Caco-2 (cell line): ENCODE measurements around the gene GJA5. TPM values are rescaled to one million over a fixed set of nuclear protein-coding genes. Genes with fewer than 3 reads are reported as not detected.

ENCODE experiments used
- Bru-seq: library from RNA; stranded (reverse); fragments of 400-500 nt; gene quantifications from one replicate; lab custom pipeline; 2021; lab: Mats Ljungman, UMichigan
- BruChase-seq, 2 experiments: library from RNA; stranded (reverse); fragments of 400-500 nt; gene quantifications; one replicate each; lab custom pipeline; 2021; lab: Mats Ljungman, UMichigan
- BruUV-seq: library from RNA; stranded (reverse); fragments of 400-500 nt; replicated peaks from 2 replicates; lab custom pipeline; 2021; lab: Mats Ljungman, UMichigan
- CTCF ChIA-PET: fragments of 300-600 bp; sonication (Branson Sonifier 250); formaldehyde crosslinking; loops from one replicate; lab custom pipeline; 2022; ENCODE audit warnings: antibody characterized with exemption; lab: Charles Lee
- POLR2A ChIA-PET: fragments of 300-600 bp; sonication (Branson Sonifier 250); formaldehyde crosslinking; loops from one replicate; lab custom pipeline; 2022; ENCODE audit warnings: antibody characterized with exemption; lab: Charles Lee
- DNase-seq, 2 experiments: peaks; one replicate each; pipeline versions ENCODE4 v3.0.0 to v3.0.0-alpha.2; 2020 to 2022
- H3K27me3 ChIP-seq: replicated peaks from 2 replicates; pipeline ENCODE4 v1.6.0; 2011; ENCODE audit warnings: low read length; ENCODE audit not compliant: control insufficient read depth, insufficient read depth
- H3K36me3 ChIP-seq: 2 replicates; pipeline ENCODE4 v1.5.1; 2011; ENCODE audit warnings: low read length; ENCODE audit not compliant: control insufficient read depth, insufficient read depth
- H3K4me1 ChIP-seq: fragments of 250-450 bp; sonication (Bioruptor Pico); 2 replicates; pipeline ENCODE4 v1.5.1; 2020; ENCODE audit warnings: mild to moderate bottlenecking
- H3K4me3 ChIP-seq: 2 replicates; pipeline ENCODE4 v1.5.1; 2011; ENCODE audit warnings: low read depth, mild to moderate bottlenecking, control low read depth, low read length
- H3K9me3 ChIP-seq: fragments of 250-450 bp; sonication (Bioruptor Pico); 2 replicates; pipeline ENCODE4 v1.5.1; 2020; ENCODE audit warnings: mild to moderate bottlenecking, moderate library complexity
- H3K27ac Mint-ChIP-seq: one replicate; pipeline ENCODE4 v1.8.0; 2022; ENCODE audit warnings: mixed read lengths; ENCODE audit not compliant: unreplicated experiment
- H3K27me3 Mint-ChIP-seq: one replicate; pipeline ENCODE4 v1.8.0; 2022; ENCODE audit warnings: mixed read lengths; ENCODE audit not compliant: insufficient read depth, unreplicated experiment
- H3K36me3 Mint-ChIP-seq: one replicate; pipeline ENCODE4 v1.8.0; 2022; ENCODE audit warnings: mild to moderate bottlenecking, mixed read lengths; ENCODE audit not compliant: insufficient read depth, unreplicated experiment
- H3K4me1 Mint-ChIP-seq: one replicate; pipeline ENCODE4 v1.8.0; 2022; ENCODE audit warnings: low read depth, mixed read lengths; ENCODE audit not compliant: unreplicated experiment
- H3K4me3 Mint-ChIP-seq: one replicate; pipeline ENCODE4 v1.8.0; 2022; ENCODE audit warnings: mild to moderate bottlenecking, moderate library complexity, mixed read lengths; ENCODE audit not compliant: unreplicated experiment
- H3K9me3 Mint-ChIP-seq: one replicate; pipeline ENCODE4 v1.8.0; 2022; ENCODE audit warnings: mixed read lengths; ENCODE audit not compliant: unreplicated experiment
- CTCF ChIP-seq, 2 experiments: fragments of 200-600 bp in 1 of 2; IDR thresholded peaks; 1 replicate in 1 of 2; 2 replicates in 1 of 2; pipeline versions ENCODE4 v1.5.1 to v1.8.0; 2011 to 2022; ENCODE audit warnings: antibody characterized with exemption in 1 of 2, control low read depth in 1 of 2, inconsistent platforms in 1 of 2, low read depth in 1 of 2, low read length in 1 of 2, mild to moderate bottlenecking in 1 of 2, moderate library complexity in 1 of 2; ENCODE audit not compliant: insufficient read depth in 1 of 2, severe bottlenecking in 1 of 2, unreplicated experiment in 1 of 2
- intact Hi-C: fragments of 100-400 bp; cut with micrococcal nuclease; formaldehyde crosslinking; loops from one replicate; pipeline ENCODE4 v1.10.0; 2022; ENCODE audit not compliant: unreplicated experiment
- long read RNA-seq: library from polyadenylated mRNA; stranded (forward); transcript quantifications from one replicate; pipeline ENCODE4 v2.0.0, GENCODE V29; 2022
- total RNA-seq: library from RNA; stranded (reverse); gene quantifications from 2 replicates; pipeline ENCODE4 v1.2.3, GENCODE V29; 2022

The GJA5 gene
- 0.51 and 0.75 TPM in 2 replicates for total RNA-seq
- percentile 16 among the genes with signal in this experiment for Bru-seq, nascent RNA
- BruChase-seq, experiment 1, labeled RNA remaining after a 2-hour chase = percentile 32 among the genes with signal in this experiment
- percentile 34 among the genes with signal in this experiment for BruChase-seq, experiment 2, labeled RNA remaining after a 6-hour chase
- long read RNA-seq, partial matches to known transcripts = 0 of 2 reads
- long read RNA-seq, other reads (novel, unspliced or antisense) = 0 of 2 reads

GRCh38 chr1:147760481-147761260, at the start of gene GJA5:
Gene GJA5 (minus strand): TSS chr1:147760602. CDS start chr1:147759238, 1,364 bp downstream.
- Mint-ChIP-seq H3K4me3 (peak within 1 kb of the TSS; percentile 20), H3K27me3 (no peaks in the 10 kb centered on the region), H3K36me3 (no peaks in the 10 kb centered on the region), H3K9me3 (no peaks in the 10 kb centered on the region), H3K4me1 (peaks cover 26% of the 10 kb centered on the region), H3K27ac (peak within 1 kb of the TSS; percentile 35)
- intact Hi-C loops = loop anchor here (5.0 kb wide), 1 partner anchor 47 kb away; no protein-coding TSS in a partner anchor
- ChIA-PET POLR2A (no interaction called here), CTCF (no interaction called here)
- BruUV-seq = no TSS peak
- peak in 1 of 2 experiments; percentile 3 for DNase-seq
- Histone ChIP-seq H3K4me3 (no peak within 1 kb of the TSS), H3K36me3 (no peaks in the 10 kb centered on the region), H3K4me1 (peaks cover 36% of the 10 kb centered on the region), H3K27me3 (no peaks in the 10 kb centered on the region), H3K9me3 (no peaks in the 10 kb centered on the region)
- no peak for TF ChIP-seq CTCF (IDR thresholded peaks at IDR 0.05; ENCODE audit: insufficient read depth in 1 of 2, low read depth in 1 of 2, low read length in 1 of 2, severe bottlenecking in 1 of 2, unreplicated experiment in 1 of 2)

GRCh38 chr1:147809236-147809635, 48.8 kb upstream of the GJA5 start:
- Histone ChIP-seq H3K36me3 (no peaks in the 10 kb centered on the region), H3K4me1 (peaks cover 26% of the 10 kb centered on the region), H3K27me3 (no peaks in the 10 kb centered on the region), H3K4me3 (no peak overlapping the region), H3K9me3 (no peaks in the 10 kb centered on the region)
- Mint-ChIP-seq H3K27me3 (no peaks in the 10 kb centered on the region), H3K36me3 (peaks cover 6% of the 10 kb centered on the region), H3K9me3 (peaks cover 10% of the 10 kb centered on the region), H3K4me1 (peaks cover 21% of the 10 kb centered on the region), H3K27ac (no peak overlapping the region), H3K4me3 (no peak overlapping the region)
- intact Hi-C loops = loop anchor here (5.0 kb wide), 2 partner anchors 47 to 82 kb away; partner anchors contain the start of gene GJA5
- no peak for DNase-seq
- TF ChIP-seq CTCF (IDR thresholded peaks at IDR 0.05; ENCODE audit: insufficient read depth in 1 of 2, low read depth in 1 of 2, low read length in 1 of 2, severe bottlenecking in 1 of 2, unreplicated experiment in 1 of 2) = no peak
- ChIA-PET POLR2A (no interaction called here), CTCF (no interaction called here)
- no TSS peak for BruUV-seq

GRCh38 chr1:147808025-147808424, 47.6 kb upstream of the GJA5 start:
- ChIA-PET CTCF (no interaction called here), POLR2A (no interaction called here)
- Histone ChIP-seq H3K4me3 (no peak overlapping the region), H3K4me1 (peaks cover 26% of the 10 kb centered on the region), H3K9me3 (no peaks in the 10 kb centered on the region), H3K36me3 (no peaks in the 10 kb centered on the region), H3K27me3 (no peaks in the 10 kb centered on the region)
- intact Hi-C loops = loop anchor here (5.0 kb wide), 2 partner anchors 46 to 81 kb away; partner anchors contain the start of gene GJA5
- H3K4me1 Mint-ChIP-seq = peaks cover 21% of the 10 kb centered on the region
- no peak for TF ChIP-seq CTCF (IDR thresholded peaks at IDR 0.05; ENCODE audit: insufficient read depth in 1 of 2, low read depth in 1 of 2, low read length in 1 of 2, severe bottlenecking in 1 of 2, unreplicated experiment in 1 of 2)
- H3K36me3 Mint-ChIP-seq = peaks cover 6% of the 10 kb centered on the region
- peak overlapping the region; percentile 26 for H3K27ac Mint-ChIP-seq
- peak; percentile 63 to 74 for DNase-seq
- H3K9me3 Mint-ChIP-seq = peaks cover 10% of the 10 kb centered on the region
- no peaks in the 10 kb centered on the region for H3K27me3 Mint-ChIP-seq
- no TSS peak for BruUV-seq
- no peak overlapping the region for H3K4me3 Mint-ChIP-seq
